DOHH2 (cell line): Measurements from ENCODE around the gene GOSR1.

Experiments
- EZH2phosphoT487 ChIP-seq: fragments of 200-600 bp; sonication (generic); IDR thresholded peaks from 2 replicates; pipeline ENCODE4 v1.6.1; 2017; ENCODE audit warnings: borderline replicate concordance, mild to moderate bottlenecking, antibody characterized with exemption, low read length, moderate library complexity, mixed read lengths
- TF ChIP-seq, protein P1 (sequence below): fragments of 200-600 bp; sonication (generic); IDR thresholded peaks from one replicate; pipeline ENCODE4 v1.5.1; 2014; ENCODE audit warnings: antibody characterized with exemption, mild to moderate bottlenecking, low read depth, low read length; ENCODE audit not compliant: poor library complexity, severe bottlenecking

DNA sequence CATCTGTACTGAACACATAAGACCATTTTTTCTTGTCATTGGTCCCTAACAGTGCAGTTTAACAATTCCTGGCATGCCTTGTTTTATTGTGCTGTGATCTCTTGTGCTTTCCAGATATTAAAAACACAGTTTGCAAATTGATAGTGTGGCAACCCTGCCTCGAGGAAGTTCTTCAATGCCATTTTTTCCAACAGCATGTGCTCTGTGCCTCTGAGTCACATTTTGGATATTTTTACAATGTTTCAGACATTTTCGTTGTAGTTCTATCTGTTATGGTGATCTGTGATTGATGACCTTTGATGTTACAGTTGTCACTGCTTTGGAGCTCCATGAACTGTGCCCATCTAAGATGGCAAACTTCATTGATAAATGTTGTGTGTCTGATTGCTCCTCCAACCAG is 66.2 kb downstream of the GOSR1 start:
- TF ChIP-seq, protein P1, sequence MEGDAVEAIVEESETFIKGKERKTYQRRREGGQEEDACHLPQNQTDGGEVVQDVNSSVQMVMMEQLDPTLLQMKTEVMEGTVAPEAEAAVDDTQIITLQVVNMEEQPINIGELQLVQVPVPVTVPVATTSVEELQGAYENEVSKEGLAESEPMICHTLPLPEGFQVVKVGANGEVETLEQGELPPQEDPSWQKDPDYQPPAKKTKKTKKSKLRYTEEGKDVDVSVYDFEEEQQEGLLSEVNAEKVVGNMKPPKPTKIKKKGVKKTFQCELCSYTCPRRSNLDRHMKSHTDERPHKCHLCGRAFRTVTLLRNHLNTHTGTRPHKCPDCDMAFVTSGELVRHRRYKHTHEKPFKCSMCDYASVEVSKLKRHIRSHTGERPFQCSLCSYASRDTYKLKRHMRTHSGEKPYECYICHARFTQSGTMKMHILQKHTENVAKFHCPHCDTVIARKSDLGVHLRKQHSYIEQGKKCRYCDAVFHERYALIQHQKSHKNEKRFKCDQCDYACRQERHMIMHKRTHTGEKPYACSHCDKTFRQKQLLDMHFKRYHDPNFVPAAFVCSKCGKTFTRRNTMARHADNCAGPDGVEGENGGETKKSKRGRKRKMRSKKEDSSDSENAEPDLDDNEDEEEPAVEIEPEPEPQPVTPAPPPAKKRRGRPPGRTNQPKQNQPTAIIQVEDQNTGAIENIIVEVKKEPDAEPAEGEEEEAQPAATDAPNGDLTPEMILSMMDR = no peak
- TF ChIP-seq EZH2phosphoT487 = no peak
